H9 (cell line): ENCODE results near the gene PTN. TPM values are rescaled to one million over a fixed set of nuclear protein-coding genes. Genes with fewer than 3 reads are reported as not detected.

Experiments used
- DNase-seq: peaks from one replicate; pipeline ENCODE4 v3.0.0-alpha.2; 2017
- H2AFZ ChIP-seq: one replicate; pipeline ENCODE4 v1.6.1; 2013; ENCODE audit warnings: mild to moderate bottlenecking, low read length, control low read depth, moderate library complexity
- H2AK5ac ChIP-seq: 2 replicates; pipeline ENCODE4 v1.6.1; 2013; ENCODE audit warnings: low read length, control low read depth, mixed read lengths; ENCODE audit not compliant: insufficient read length
- H2BK120ac ChIP-seq: one replicate; pipeline ENCODE4 v1.6.1; 2013; ENCODE audit warnings: low read depth, mild to moderate bottlenecking, low read length, control low read depth, inconsistent platforms; ENCODE audit not compliant: poor library complexity, severe bottlenecking
- H2BK12ac ChIP-seq: 2 replicates; pipeline ENCODE4 v1.6.1; 2013; ENCODE audit warnings: low read length, control low read depth, mixed read lengths, low read depth; ENCODE audit not compliant: insufficient read length
- H2BK15ac ChIP-seq: 2 replicates; pipeline ENCODE4 v1.6.1; 2013; ENCODE audit warnings: low read depth, low read length, control low read depth
- H2BK20ac ChIP-seq: one replicate; pipeline ENCODE4 v1.6.1; 2013; ENCODE audit warnings: low read depth, mild to moderate bottlenecking, low read length, control low read depth, inconsistent platforms; ENCODE audit not compliant: poor library complexity, severe bottlenecking
- H2BK5ac ChIP-seq: 2 replicates; pipeline ENCODE4 v1.6.1; 2013; ENCODE audit warnings: low read length, control low read depth, mixed read lengths; ENCODE audit not compliant: insufficient read length
- H3K14ac ChIP-seq: 2 replicates; pipeline ENCODE4 v1.6.1; 2013; ENCODE audit warnings: low read length, control low read depth; ENCODE audit not compliant: insufficient read depth
- H3K18ac ChIP-seq: 2 replicates; pipeline ENCODE4 v1.6.1; 2013; ENCODE audit warnings: low read depth, mild to moderate bottlenecking, mixed read lengths, low read length, control low read depth; ENCODE audit not compliant: insufficient read length
- H3K23ac ChIP-seq: 2 replicates; pipeline ENCODE4 v1.6.1; 2013; ENCODE audit warnings: low read length, control low read depth, mixed read lengths, low read depth; ENCODE audit not compliant: insufficient read length
- H3K23me2 ChIP-seq: 2 replicates; pipeline ENCODE4 v1.6.1; 2013; ENCODE audit warnings: low read depth, mild to moderate bottlenecking, mixed read lengths, low read length, control low read depth; ENCODE audit not compliant: insufficient read length, poor library complexity, severe bottlenecking
- H3K27ac ChIP-seq: 2 replicates; pipeline ENCODE4 v1.5.1; 2013; ENCODE audit warnings: low read length, control low read depth, mixed read lengths, low read depth; ENCODE audit not compliant: insufficient read length
- H3K27me3 ChIP-seq: 2 replicates; pipeline ENCODE4 v1.6.1; 2013; ENCODE audit warnings: low read length, control low read depth, inconsistent platforms; ENCODE audit not compliant: insufficient read depth
- H3K4ac ChIP-seq: 2 replicates; pipeline ENCODE4 v1.6.1; 2013; ENCODE audit warnings: low read depth, mild to moderate bottlenecking, control low read depth, inconsistent platforms, low read length, moderate library complexity
- H3K4me1 ChIP-seq: 2 replicates; pipeline ENCODE4 v1.6.1; 2013; ENCODE audit warnings: low read length, control low read depth, inconsistent platforms; ENCODE audit not compliant: insufficient read depth
- H3K4me2 ChIP-seq: 2 replicates; pipeline ENCODE4 v1.6.1; 2013; ENCODE audit warnings: low read length, control low read depth, mixed read lengths; ENCODE audit not compliant: insufficient read length, insufficient read depth
- H3K56ac ChIP-seq: 2 replicates; pipeline ENCODE4 v1.6.1; 2013; ENCODE audit warnings: low read depth, mild to moderate bottlenecking, mixed read lengths, low read length, control low read depth; ENCODE audit not compliant: insufficient read length
- H3K79me1 ChIP-seq: 2 replicates; pipeline ENCODE4 v1.6.1; 2013; ENCODE audit warnings: low read depth, mild to moderate bottlenecking, moderate library complexity, low read length, control low read depth, inconsistent platforms; ENCODE audit not compliant: insufficient read depth, poor library complexity, severe bottlenecking
- H3K79me2 ChIP-seq: 2 replicates; pipeline ENCODE4 v1.6.1; 2013; ENCODE audit warnings: low read length, control low read depth, inconsistent platforms; ENCODE audit not compliant: insufficient read depth
- H3K9ac ChIP-seq: 2 replicates; pipeline ENCODE4 v1.6.1; 2013; ENCODE audit warnings: low read length, control low read depth, mixed read lengths; ENCODE audit not compliant: insufficient read length; ENCODE audit errors: extremely low read depth
- H3K9me3 ChIP-seq: one replicate; pipeline ENCODE4 v1.6.1; 2013; ENCODE audit warnings: low read depth, low read length, inconsistent platforms; ENCODE audit not compliant: control insufficient read depth
- H3T11ph ChIP-seq: one replicate; pipeline ENCODE4 v1.6.1; 2013; ENCODE audit warnings: mild to moderate bottlenecking, low read length, control low read depth, inconsistent platforms
- H4K20me1 ChIP-seq: one replicate; pipeline ENCODE4 v1.6.1; 2013; ENCODE audit not compliant: control insufficient read depth, insufficient read length, insufficient read depth
- H4K5ac ChIP-seq: 2 replicates; pipeline ENCODE4 v1.6.1; 2013; ENCODE audit warnings: low read depth, mild to moderate bottlenecking, mixed read lengths, low read length, control low read depth; ENCODE audit not compliant: insufficient read length
- H4K8ac ChIP-seq: replicated peaks from 2 replicates; pipeline ENCODE4 v1.6.1; 2013; ENCODE audit warnings: low read length, control low read depth, mixed read lengths, low read depth; ENCODE audit not compliant: insufficient read length
- H4K91ac ChIP-seq: 2 replicates; pipeline ENCODE4 v1.6.1; 2013; ENCODE audit warnings: low read depth, mild to moderate bottlenecking, moderate library complexity, mixed read lengths, low read length, control low read depth; ENCODE audit not compliant: insufficient read length
- H3K27ac Mint-ChIP-seq, 3 experiments: 2 replicates in 2 of 3; 3 replicates in 1 of 3; pipeline ENCODE4 v1.8.0; 2020 to 2021; ENCODE audit warnings: mixed read lengths in 3 of 3, mild to moderate bottlenecking in 1 of 3, moderate library complexity in 1 of 3
- H3K27me3 Mint-ChIP-seq: 2 replicates; pipeline ENCODE4 v1.8.0; 2021; ENCODE audit warnings: low read depth, mild to moderate bottlenecking, moderate library complexity, mixed read lengths
- H3K36me3 Mint-ChIP-seq, 3 experiments: 2 replicates in 2 of 3; 3 replicates in 1 of 3; pipeline ENCODE4 v1.8.0; 2020 to 2021; ENCODE audit warnings: low read depth in 3 of 3, mixed read lengths in 3 of 3; ENCODE audit not compliant: insufficient read depth in 1 of 3
- H3K4me1 Mint-ChIP-seq, 2 experiments: 2 replicates each; pipeline ENCODE4 v1.8.0; 2020; ENCODE audit warnings: mixed read lengths in 2 of 2
- H3K4me3 Mint-ChIP-seq, 2 experiments: 2 replicates in 1 of 2; 3 replicates in 1 of 2; pipeline ENCODE4 v1.8.0; 2020 to 2021; ENCODE audit warnings: mild to moderate bottlenecking in 2 of 2, mixed read lengths in 2 of 2, moderate library complexity in 1 of 2
- H3K9me3 Mint-ChIP-seq, 2 experiments: 2 replicates in 1 of 2; 3 replicates in 1 of 2; pipeline ENCODE4 v1.8.0; 2020; ENCODE audit warnings: mild to moderate bottlenecking in 2 of 2, mixed read lengths in 2 of 2, moderate library complexity in 1 of 2
- WGBS: extraction: QIAGEN DNeasy Blood & Tissue Kit; methylation state at CpG from one replicate; pipeline ENCODE4 v1.1.7; 2013; ENCODE audit warnings: missing lambda C conversion rate, low lambda C conversion rate, mixed read lengths; ENCODE audit not compliant: insufficient read length; ENCODE audit errors: extremely low coverage; 5-methylcytosine and 5-hydroxymethylcytosine counted together
- total RNA-seq: library from RNA; stranded (reverse); gene quantifications from 2 replicates; pipeline ENCODE4 v1.2.1, GENCODE V29; 2021
- TF ChIP-seq, protein P1 (sequence below): fragments of 200-600 bp; sonication (generic); conservative IDR thresholded peaks from 3 replicates; pipeline ENCODE4 v1.8.0; 2021; ENCODE audit warnings: antibody characterized with exemption, mild to moderate bottlenecking

The PTN gene
- total RNA-seq, 1 experiment from 2014 or later, result 16.5 TPM

DNA sequence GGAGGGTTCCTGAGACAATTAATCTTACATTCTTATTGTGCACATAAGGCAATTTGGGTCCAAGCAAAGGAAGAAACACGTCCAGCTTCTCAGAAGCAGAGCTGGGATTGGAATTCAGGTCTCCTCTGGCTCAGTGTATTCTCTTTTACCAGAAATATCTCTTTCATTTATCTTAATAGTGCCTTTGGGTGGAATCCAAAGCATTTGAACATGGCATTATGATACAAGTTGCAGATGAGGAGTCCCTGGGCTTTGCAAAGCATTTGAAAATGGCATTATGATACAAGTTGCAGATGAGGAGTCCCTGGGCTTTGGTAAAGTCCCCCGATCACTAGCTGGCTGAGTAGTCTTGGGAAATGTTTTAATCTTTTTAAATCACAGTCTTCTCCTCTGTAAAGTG is 30.0 kb upstream of the PTN start:
- Histone ChIP-seq H3K4me2 (no peak overlapping the region), H2BK120ac (no peak overlapping the region), H4K8ac (no peak overlapping the region), H4K20me1 (no peaks in the 10 kb centered on the region), H2BK15ac (no peak overlapping the region), H3K9me3 (no peaks in the 10 kb centered on the region), H4K91ac (no peak overlapping the region), H3K4ac (no peak overlapping the region), H2BK20ac (no peak overlapping the region), H3T11ph (no peak overlapping the region), H3K79me2 (no peaks in the 10 kb centered on the region), H2AK5ac (no peak overlapping the region), H3K27me3 (no peaks in the 10 kb centered on the region), H4K5ac (no peak overlapping the region), H2AFZ (no peak overlapping the region), H3K23ac (no peak overlapping the region), H3K9ac (no peak overlapping the region), H3K14ac (no peak overlapping the region), H3K79me1 (no peaks in the 10 kb centered on the region), H3K4me1 (no peaks in the 10 kb centered on the region), H2BK5ac (no peak overlapping the region), H3K56ac (no peak overlapping the region), H3K23me2 (no peaks in the 10 kb centered on the region), H3K18ac (no peak overlapping the region), H2BK12ac (no peak overlapping the region), H3K27ac (no peak overlapping the region)
- H3K4me1 Mint-ChIP-seq, result peaks cover 3 to 7% of the 10 kb centered on the region in 2 experiments; a peak in 3 of 4 replicates
- no CpG with 5 or more reads among the region's 2 CpGs for WGBS
- no peak overlapping the region for H3K4me3 Mint-ChIP-seq
- no peak for DNase-seq
- H3K9me3 Mint-ChIP-seq, result peaks cover 0 to 16% of the 10 kb centered on the region in 2 experiments; a peak in 4 of 5 replicates
- TF ChIP-seq, protein P1, sequence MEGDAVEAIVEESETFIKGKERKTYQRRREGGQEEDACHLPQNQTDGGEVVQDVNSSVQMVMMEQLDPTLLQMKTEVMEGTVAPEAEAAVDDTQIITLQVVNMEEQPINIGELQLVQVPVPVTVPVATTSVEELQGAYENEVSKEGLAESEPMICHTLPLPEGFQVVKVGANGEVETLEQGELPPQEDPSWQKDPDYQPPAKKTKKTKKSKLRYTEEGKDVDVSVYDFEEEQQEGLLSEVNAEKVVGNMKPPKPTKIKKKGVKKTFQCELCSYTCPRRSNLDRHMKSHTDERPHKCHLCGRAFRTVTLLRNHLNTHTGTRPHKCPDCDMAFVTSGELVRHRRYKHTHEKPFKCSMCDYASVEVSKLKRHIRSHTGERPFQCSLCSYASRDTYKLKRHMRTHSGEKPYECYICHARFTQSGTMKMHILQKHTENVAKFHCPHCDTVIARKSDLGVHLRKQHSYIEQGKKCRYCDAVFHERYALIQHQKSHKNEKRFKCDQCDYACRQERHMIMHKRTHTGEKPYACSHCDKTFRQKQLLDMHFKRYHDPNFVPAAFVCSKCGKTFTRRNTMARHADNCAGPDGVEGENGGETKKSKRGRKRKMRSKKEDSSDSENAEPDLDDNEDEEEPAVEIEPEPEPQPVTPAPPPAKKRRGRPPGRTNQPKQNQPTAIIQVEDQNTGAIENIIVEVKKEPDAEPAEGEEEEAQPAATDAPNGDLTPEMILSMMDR, result no peak
- H3K27me3 Mint-ChIP-seq, result no peaks in the 10 kb centered on the region
- no peak overlapping the region for H3K27ac Mint-ChIP-seq
- H3K36me3 Mint-ChIP-seq, result 0 out of 7 replicates have a peak, but pooled peaks cover 0 to 2% (median 0%) of the 10 kb centered on the region in 3 experiments
